CD4-positive, alpha-beta T cell treated with Interleukin-4 for 1 hour (primary cell): ENCODE measurements around the gene MUS81.

Experiments
- DNase-seq, 2 donors: peaks; one replicate each; pipeline ENCODE4 v3.0.0-alpha.2; 2020 to 2022

The MUS81 gene

DNA sequence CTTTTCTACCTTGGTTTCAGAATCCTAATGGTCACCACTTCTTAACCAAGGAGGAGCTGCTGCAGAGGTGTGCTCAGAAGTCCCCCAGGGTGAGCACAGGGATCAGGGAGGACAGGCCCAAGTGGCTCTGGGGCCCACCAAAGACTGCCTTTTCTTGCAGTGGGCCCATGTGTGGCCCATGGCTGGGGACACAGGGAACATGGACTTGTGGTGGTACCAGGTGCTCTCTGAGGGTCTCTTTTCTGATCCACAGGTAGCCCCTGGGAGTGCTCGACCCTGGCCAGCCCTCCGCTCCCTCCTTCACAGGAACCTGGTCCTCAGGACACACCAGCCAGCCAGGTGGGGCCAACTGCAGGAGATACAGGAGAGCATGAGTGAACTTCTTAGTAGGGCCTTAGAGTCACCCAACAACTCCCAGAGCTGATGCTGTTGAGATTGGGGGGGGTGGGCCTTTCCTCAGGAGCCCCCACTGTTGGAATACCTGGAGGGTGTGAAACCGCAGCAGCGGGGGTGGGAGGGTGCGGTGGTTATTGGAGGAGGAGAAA lies 2.0 kb downstream of the MUS81 start:
- DNase-seq, result no peak

DNA sequence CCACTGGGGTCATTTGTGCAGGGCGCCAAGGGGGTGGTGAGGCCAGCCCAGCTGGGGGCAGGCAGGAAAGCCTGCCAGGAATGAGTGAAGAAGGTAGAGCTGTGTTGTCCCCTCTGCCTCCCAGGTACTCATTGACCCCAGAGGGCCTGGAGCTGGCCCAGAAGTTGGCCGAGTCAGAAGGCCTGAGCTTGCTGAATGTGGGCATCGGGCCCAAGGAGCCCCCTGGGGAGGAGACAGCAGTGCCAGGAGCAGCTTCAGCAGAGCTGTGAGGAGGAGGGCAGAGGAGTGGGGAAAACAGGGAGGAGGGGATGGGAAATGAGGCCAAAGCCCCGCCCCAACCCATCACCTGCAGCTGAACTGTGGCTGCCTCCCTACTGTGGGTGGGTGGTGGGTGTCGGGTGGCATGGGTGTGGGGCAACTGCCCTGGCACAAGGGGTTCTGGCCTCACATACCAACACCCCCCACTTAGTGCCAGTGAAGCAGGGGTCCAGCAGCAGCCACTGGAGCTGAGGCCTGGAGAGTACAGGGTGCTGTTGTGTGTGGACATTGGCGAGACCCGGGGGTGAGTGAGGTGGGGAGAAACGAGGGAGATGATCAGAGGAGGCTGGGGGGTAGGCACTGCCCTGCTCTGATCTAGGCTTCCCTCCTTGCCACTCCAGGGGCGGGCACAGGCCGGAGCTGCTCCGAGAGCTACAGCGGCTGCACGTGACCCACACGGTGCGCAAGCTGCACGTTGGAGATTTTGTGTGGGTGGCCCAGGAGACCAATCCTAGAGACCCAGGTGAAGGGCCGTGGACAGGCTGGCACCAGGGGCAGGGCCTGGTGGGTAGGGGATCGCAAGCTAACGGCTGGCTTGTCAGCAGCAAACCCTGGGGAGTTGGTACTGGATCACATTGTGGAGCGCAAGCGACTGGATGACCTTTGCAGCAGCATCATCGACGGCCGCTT lies 3.0 kb downstream of the MUS81 start:
- DNase-seq, result no peak

DNA sequence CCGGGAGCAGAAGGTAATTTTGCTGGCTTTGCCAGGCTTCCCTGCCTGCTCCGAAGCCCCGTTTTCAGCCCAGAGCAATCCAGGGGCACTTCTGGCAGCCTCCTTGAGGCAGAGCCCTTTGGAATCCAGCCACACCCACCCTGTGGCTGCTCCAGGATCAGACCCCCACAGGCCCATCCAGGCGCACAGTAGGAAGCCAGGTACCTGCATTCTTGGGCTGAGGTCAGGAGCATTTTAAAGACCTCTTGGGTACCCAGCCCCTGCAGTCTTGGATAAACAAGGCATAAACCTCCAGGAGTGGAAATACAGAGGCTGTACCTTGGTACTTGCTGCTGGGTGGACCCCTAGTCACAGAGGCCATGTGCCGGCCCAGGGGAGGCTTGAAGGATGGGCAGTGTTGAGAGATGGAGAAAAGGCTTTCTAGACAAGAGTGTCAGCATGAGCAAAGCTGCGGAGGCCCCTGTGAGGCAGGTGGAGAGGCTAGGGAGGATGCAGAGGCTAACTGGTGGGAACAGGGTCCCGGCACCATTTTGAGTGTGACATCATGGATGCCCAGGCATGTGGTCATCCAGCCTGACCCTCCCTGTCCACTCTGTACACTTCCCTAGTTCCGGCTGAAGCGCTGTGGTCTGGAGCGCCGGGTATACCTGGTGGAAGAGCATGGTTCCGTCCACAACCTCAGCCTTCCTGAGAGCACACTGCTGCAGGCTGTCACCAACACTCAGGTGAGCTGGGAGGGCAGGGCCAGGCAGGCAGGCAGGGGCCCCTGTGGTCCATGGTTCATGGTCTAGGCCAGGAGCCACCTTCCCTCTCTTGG lies 3.9 kb downstream of the MUS81 start:
- no peak for DNase-seq

DNA sequence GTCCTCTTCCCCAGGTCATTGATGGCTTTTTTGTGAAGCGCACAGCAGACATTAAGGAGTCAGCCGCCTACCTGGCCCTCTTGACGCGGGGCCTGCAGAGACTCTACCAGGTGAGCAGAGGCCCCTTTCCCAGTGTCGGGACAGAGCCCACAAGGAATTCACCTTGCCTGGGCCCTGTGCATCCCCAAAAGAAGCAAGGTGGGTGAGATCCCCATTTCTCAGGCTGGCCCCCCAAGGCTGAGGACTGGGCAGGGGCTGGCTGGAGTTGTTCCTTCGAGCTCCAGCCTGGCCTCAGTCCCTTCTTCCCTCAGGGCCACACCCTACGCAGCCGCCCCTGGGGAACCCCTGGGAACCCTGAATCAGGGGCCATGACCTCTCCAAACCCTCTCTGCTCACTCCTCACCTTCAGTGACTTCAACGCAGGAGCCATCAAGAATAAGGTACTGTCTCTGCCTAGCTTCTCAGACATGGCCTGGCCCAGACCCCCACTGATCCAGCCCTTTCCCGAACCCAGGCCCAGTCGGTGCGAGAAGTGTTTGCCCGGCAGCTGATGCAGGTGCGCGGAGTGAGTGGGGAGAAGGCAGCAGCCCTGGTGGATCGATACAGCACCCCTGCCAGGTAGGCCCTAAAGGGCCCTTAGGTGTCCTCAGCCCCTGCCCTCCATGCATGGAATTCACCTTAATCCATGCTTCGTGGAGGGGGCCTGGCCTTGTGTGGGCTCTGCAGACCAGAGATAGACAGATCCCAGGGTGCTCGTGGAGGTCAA lies 4.7 kb downstream of the MUS81 start:
- DNase-seq, result no peak

DNA sequence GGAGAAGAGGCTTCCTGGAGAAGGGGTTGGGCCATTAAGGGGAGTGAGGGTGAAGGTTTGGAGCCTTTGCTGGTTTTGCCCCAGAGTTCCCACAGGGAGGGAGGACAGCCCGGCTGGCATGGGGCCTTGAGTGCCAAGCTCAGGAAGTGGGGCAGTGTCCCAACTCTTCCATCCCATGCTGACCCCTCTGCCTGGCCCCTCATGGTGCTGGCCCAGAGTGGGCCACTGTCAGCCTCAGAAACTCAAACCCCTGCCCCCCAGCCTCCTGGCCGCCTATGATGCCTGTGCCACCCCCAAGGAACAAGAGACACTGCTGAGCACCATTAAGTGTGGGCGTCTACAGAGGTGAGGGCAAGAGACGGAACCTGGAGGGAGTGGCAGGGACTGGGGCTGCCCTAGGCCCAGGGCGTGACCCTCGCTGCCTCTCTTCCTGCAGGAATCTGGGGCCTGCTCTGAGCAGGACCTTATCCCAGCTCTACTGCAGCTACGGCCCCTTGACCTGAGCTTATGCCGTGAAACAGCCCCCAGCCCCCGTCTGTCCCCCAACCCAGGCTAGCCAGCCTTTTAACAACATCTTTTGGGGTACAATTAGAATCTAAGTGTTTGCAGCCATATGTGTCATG lies 5.4 kb downstream of the MUS81 start:
- DNase-seq, result no peak

DNA sequence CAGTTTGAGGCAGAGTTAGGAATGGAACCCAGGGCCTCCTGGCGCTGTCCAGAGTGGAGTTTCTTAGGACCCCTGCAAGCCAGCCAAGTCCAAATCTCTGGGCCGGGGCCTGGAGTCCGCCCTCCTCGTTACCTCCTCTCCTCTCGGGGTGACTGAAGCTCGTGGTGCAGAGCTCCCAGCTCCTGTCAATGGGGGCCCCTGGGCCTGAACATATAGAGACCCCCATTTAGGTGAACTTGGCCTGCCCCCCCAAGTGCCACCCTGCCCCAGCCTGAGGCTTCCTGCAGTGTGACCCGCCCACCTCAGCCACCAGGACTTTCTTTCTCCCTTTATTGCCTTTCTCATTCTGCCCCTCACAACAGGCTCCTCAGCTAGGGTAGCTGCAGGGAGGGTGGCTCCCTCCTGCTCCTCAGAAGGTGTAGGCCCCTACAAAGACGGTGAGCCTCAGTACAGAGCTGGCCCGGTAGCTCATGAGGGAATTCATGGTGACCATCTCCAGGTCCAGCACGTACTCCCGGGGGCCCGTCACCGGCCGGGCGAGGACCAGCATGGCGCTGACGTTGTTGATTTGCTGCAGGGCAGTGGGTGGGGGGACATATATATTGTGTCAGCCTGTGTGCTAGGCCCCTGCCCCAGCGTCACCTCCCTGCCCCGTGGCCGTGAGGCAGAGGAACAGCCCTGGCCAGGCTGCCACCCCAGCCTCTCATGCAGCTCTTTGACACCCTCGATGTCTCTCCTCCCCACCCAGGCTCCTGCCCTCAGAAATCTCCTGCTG lies 6.5 kb downstream of the MUS81 start:
- no peak for DNase-seq

DNA sequence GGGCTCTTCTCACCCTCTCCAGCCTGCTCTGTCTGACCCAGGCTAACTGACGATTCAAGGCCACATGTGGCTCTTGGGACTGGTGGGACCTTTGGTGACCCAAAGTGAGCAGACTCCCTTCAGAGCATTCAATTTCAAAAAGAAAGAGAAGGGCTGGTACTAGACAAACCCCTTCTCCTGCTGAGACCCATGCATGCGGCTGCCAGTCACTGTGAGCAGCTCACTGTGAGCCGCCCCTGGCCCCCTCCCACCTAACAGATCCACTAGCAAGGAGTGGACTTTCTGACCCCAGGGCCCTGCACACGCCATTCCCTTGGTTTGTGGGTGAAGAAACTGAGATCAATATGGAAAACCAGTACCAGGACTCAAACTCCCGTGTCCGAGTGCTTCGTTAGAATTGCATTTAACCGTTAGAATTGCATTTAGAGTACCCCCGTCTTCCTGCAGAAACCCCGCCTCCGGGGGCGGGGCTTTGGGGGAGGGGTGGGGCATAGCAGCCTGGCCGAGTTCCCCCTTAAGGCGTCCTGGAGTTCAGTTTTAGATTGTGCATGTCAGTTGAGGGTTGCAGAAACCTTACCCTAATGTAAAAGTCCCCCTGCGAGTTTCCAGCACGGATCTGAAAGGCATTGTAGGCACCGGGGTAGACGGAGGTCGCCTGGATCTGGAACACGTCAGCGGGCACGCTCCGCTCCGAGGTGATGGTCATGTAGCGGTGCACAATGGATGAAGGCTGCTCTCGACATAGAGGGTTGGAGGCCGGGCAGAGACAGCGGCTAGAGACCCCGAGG lies 7.2 kb downstream of the MUS81 start:
- DNase-seq, result no peak

DNA sequence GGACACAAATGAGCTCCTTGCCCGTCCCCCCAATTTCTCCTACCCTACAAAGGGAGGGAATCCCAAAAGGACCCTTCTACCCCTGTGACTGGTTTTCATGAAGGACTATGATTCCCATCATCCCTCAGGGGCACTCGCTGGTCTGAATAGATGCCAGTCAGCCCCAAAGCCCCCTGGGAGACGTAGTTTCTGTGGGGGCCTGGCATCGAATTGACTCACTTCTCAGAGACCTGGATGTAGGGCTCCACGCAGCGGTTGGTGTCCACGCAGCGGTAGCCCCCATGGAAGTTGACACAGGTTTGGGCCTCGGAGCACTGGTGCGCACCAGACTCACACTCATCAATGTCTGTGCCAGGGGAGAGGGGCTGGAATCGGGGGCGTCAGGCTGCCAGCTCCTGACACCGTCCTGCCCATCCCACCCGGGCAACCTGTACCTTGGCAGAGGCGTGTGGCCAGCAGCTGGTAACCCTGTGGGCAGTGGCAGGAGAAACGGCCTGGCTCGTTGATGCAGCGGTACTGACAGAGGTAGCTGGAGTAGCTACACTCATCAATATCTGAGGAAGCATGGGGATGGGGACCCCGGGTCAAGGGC lies 7.9 kb downstream of the MUS81 start:
- DNase-seq, result peak in 1 of 2 donors; percentile 38

DNA sequence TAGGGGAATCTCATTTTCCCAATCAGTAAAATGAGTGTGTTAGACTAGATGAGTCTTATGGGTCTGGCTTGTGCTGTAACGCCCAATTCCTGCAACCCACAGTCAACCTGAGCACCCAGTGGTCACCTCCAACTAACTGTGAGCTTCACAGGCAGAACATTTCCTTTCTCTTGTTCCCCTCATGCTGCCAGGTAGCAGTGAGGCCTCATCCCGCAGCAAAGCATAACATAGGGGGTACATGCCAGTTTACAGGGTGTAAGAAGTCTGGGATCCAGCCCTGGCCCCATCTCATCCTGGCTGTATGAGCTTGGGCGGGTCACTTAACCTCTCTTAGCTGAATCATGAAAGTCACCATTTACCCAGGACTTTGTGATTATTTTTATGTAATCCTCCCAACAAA lies 8.7 kb downstream of the MUS81 start:
- no peak for DNase-seq

DNA sequence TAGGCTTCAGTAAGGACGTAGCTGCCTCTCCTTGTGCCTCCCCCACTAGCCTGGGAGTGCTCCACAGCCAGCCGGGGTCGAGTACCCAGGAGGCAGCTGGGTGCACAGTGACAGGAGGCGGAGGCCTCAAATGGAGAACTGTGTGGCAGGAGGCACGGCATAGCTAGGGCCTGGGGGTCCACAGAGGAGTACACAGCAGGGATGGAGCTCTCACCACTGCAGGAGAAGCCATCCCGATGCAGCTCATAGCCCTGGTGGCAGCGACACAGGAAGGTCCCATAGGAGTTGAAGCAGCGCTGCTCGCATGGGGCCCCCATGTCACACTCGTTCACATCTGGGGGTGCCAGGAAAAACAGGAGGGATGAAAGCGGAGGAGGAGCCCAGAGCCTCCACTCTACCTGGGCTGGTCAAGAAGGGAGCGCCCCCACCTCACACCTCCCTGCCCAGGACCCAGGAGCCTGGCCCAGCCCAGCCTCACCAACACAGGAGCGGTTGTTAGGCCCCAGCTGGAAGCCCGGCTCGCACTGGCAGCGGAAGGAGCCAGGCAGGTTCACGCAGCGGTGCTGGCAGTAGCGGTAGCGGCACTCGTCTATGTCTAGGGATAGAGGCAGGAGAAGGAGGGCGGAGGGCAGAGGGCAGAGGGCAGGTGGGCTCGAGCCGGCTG lies 9.5 kb downstream of the MUS81 start:
- DNase-seq, result no peak

DNA sequence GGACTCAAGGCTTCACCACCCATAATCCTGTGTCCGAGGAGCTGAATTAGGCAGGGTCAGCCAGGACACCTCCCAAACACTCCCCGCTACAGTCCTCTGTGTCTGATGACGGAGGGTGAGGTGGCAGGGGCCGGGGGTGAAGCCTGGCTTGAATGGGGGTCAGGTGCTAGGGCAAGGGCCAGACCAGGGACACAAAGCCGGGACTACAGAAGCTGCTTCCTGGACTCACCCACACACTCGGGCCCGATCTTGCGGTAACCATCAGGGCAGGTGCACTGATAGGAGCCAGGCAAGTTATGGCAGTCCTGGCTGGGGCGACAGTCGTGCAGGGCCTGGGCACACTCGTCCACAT lies 10.1 kb downstream of the MUS81 start:
- no peak for DNase-seq

DNA sequence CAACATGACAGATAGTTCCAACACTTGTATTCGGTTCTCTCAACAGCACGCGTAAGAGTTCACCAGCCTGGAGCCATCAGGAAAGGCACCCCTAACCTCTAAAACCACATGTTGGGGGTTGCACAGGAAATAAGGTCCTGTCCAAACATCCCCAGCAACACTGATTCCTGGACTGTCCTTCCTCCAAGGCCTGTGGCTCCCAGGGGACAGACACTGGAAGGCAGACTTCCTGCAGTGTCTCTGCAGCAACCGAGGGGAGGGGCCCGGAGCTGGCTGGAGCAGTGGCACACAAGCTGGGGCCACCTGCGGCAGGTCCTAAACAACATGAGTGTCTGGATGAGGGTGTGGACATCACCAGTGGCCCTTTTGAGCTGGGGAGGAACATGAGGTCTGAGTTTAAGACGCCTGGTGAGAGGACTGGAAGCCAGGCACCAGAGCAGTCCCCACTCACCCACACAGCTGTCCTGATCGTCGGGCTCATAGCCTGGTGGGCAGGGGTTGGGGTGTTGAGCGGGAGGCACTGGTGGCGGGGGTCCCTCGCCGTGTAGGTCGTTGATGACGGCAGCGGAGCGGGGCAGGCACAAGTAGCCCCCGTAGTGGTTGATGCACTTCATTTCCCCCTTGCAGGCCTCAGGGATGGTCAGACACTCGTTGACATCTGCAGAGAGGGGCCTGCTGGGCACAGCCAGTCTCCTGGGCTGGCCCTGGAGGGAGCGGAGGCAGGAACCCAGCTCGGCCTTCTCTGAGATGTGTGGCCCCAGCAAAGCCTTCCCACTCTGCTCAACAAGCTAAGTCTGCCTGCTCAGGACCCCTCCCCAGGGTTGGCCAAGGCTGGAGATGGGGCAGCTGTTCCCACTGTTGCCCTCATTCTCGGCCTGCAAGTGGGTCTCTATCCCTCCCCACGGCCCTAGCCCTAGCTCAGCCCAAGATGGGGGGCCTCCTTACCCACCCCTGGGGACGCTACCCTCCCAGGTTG lies 10.8 kb downstream of the MUS81 start:
- no peak for DNase-seq

DNA sequence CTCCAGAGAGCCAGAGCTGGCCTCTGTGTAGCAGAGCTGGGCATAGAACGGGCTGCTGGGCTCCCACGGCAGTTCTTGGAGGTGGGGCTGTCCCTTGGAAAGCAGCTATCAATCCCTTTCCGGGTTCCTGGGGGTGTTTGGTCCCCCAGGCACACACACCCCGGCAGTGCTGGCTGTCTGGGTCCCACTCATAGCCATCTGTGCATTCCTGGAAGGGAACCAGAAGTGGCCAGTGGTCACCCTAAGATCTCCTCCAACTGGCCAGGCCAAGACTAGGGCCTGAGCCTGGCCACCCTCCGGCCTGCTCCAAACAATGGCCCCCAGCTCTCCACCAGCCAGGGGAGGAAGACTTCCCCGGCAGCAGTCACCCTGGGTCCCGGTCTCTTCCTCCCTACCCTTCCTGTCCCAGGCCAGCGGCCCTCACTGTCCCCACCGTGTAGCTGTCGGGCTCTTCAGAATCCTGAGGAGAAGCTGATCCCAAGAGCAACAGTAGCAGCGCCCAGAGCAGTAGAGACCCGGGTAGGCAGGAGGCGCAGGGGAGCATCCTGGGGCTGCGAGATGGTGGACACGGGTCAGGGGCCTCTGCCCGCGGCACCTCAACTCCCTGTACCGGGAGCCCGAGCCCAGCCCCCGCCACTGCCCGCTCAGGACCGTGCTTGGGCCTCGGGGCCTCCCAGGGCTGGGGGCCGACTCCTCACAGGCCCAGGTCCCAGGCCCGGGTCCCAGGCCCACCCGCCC lies 11.7 kb downstream of the MUS81 start:
- no peak for DNase-seq

DNA sequence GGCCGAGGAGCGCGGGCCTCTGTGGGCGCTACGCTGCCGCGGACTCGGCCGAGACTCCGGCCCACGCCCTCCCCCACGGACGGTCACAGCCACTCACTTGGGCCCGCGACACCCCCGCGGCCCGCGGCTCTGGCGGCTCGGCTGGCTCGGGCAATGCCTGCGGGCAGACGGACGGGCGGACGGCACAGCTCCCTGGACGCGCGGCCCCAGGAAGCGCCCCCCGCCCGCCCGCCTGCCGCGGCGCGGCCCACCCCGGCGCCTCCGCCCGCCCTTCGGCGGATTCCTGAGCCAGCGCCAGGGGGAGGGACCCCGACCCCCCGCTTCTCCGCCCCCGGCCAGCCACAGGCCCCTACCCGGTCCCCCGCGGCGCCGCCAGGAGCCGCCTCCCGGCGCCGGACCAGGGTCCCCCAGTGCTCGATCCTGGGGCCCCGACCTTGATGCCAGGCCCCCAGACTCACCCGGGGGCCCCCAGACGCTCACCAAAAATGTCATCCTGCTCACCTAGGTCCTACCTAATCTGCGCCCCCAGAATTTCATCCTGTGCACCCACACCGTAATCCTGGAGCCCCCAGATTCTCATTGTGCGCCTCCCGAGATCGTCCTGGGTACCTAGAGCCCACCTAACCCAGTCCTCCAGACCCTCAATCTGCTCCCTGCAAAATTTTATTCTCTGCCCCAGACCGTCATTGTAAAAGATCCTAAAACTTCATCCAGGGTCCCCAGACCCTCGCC lies 12.5 kb downstream of the MUS81 start, which contains the start of gene EFEMP2:
Gene EFEMP2 (minus strand): TSS at position 215 of the 732 bp plus-strand sequence. CDS start 446 bp downstream, outside the sequence.
- no peak for DNase-seq

DNA sequence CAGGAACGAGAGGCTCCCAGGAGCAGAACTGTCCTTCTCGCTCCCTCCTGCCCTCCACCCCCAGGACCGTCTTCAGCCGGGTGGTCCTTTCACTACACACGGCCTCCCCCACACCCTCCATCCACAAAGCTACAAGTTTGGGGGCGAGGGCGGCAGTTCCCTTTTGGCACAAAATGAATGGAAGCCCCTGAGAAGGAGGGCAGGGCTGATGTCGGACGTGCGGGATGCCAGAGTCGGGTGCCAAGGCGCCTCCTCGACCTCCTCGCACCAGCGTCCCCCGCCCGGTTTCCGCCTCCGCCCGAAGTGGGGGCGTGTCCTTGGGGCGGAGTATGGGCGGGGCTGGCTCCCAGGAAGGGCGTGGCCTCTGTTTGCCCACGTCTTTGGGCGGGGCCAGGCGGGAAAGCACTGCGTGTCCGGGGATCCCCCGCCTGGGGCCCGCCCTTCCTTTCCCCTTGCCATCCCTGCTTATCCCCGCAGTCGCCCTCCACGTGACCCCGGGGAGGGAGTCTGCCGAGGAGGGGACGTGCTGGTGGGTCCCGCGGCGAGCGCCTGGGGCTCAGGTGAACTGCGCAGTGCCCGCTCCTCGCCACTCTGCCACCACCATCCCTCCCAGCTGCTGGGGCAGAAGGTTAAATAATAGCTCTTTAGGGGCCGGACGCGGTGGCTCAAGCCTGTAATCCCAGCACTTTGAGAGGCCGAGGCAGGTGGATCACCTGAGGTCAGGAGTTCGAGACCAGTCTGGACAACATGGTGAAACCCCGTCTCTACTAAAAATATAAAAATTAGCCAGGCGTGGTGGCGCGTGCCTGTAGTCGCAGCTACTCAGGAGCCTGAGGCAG lies 13.3 kb downstream of the MUS81 start:
- DNase-seq, result peak; percentile 95 to 97

DNA sequence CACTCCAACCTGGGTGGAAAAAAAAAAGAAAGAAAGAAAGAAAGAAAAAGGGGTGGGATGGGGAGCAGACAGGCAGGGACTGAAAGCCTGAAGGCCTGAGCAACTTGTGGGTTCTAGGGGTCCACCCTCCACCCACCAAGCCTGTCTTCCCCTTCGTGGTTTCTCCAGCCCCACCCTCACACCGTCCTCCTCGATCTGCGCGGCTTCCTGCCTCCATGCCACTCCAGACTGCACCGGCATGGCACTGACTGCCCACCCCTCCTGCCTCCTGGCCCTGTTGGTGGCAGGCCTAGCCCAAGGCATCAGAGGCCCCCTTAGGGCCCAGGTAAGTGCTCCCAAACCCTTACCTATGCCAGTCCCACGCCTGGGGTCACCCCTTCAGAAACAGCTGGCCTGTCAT lies 19.4 kb downstream of the MUS81 start, which contains the start of gene CTSW:
Gene CTSW (plus strand): TSS at position 221 of the 400 bp plus-strand sequence. CDS start 18 bp downstream, at position 239.
- DNase-seq, result peak; percentile 50 to 64
